T-helper 2 cell treated with Interferon-gamma antibody and Interleukin-4, amounts not matched to agents 100 ng/mL and 5 ng/mL, for 36 hours (primary cell): Measurements from ENCODE around the gene HMGN3. TPM values are rescaled to one million over a fixed set of nuclear protein-coding genes. Genes with fewer than 3 reads are reported as not detected.
"Not testable (repeated sequence)": the region's sequence is repeated elsewhere in the genome, so short reads cannot be mapped to it uniquely, and the experiment has no call there.

Experiments used
- intact Hi-C: fragments of 100-400 bp; cut with micrococcal nuclease; formaldehyde crosslinking; loops from one replicate; pipeline ENCODE4 v1.15.1; 2023
- total RNA-seq: library from RNA; stranded (reverse); gene quantifications from 2 replicates; pipeline ENCODE4 v1.2.3, GENCODE V29; 2022

Gene HMGN3
- total RNA-seq: 60.0 and 63.4 TPM in 2 replicates

- intact Hi-C loops: loop anchor here (1.0 to 10.0 kb wide), 6 partner anchors 156 to 870 kb away; partner anchors contain the start of genes BCKDHB, IRAK1BP1, PHIP and TTK
Measured at GRCh38 chr6:79234150-79235022, at the start of gene HMGN3. Gene HMGN3 (minus strand): TSS chr6:79234682.

- intact Hi-C loops: no loop called here
Measured at GRCh38 chr6:79280756-79281155, 46.3 kb upstream of the HMGN3 start.

GRCh38 chr6:79277109-79277508, 42.6 kb upstream of the HMGN3 start:
- intact Hi-C loops: no loop called here

GRCh38 chr6:79269877-79270276, 35.4 kb upstream of the HMGN3 start:
- intact Hi-C loops: no loop called here

- intact Hi-C loops: no loop called here
Measured at GRCh38 chr6:79267128-79267527, 32.6 kb upstream of the HMGN3 start.

- intact Hi-C loops: no loop called here
Measured at GRCh38 chr6:79266051-79266450, 31.6 kb upstream of the HMGN3 start.

- intact Hi-C loops: no loop called here
Measured at GRCh38 chr6:79263359-79263758, 28.9 kb upstream of the HMGN3 start.

- intact Hi-C loops: no loop called here
Measured at GRCh38 chr6:79261666-79262065, 27.2 kb upstream of the HMGN3 start.

GRCh38 chr6:79260772-79261171, 26.3 kb upstream of the HMGN3 start:
- intact Hi-C loops: no loop called here

- intact Hi-C loops: no loop called here
Measured at GRCh38 chr6:79257381-79258205, 23.1 kb upstream of the HMGN3 start.

GRCh38 chr6:79256770-79257169, 22.3 kb upstream of the HMGN3 start:
- intact Hi-C loops: not testable (repeated sequence)

GRCh38 chr6:79255086-79255485, 20.6 kb upstream of the HMGN3 start:
- intact Hi-C loops: not testable (repeated sequence)

- intact Hi-C loops: no loop called here
Measured at GRCh38 chr6:79250559-79250958, 16.1 kb upstream of the HMGN3 start.

- intact Hi-C loops: no loop called here
Measured at GRCh38 chr6:79250107-79250514, 15.6 kb upstream of the HMGN3 start.

GRCh38 chr6:79249136-79249535, 14.7 kb upstream of the HMGN3 start:
- intact Hi-C loops: no loop called here

- intact Hi-C loops: no loop called here
Measured at GRCh38 chr6:79246891-79247290, 12.4 kb upstream of the HMGN3 start.

GRCh38 chr6:79241228-79241627, 6.7 kb upstream of the HMGN3 start:
- intact Hi-C loops: no loop called here

- intact Hi-C loops: no loop called here
Measured at GRCh38 chr6:79240509-79240908, 6.0 kb upstream of the HMGN3 start.

- intact Hi-C loops: loop anchor here (10.0 kb wide), 1 partner anchor 865 kb away; the partner anchor contains the start of gene BCKDHB
Measured at GRCh38 chr6:79239536-79240168, 5.2 kb upstream of the HMGN3 start.

- intact Hi-C loops: loop anchor here (10.0 kb wide), 1 partner anchor 866 kb away; the partner anchor contains the start of gene BCKDHB
Measured at GRCh38 chr6:79238919-79239318, 4.4 kb upstream of the HMGN3 start.

GRCh38 chr6:79236711-79237110, 2.2 kb upstream of the HMGN3 start:
- intact Hi-C loops: loop anchor here (10.0 kb wide), 1 partner anchor 868 kb away; the partner anchor contains the start of gene BCKDHB
